OCI-LY7 (cell line): ENCODE results near the gene FOXC2. TPM values are rescaled to one million over a fixed set of nuclear protein-coding genes. Genes with fewer than 3 reads are reported as not detected.

Experiments
- BruUV-seq: library from RNA; stranded (reverse); fragments of 400-500 nt; replicated peaks from 2 replicates; lab custom pipeline; 2021; lab: Mats Ljungman, UMichigan
- CTCF ChIA-PET: fragments of 300-600 bp; sonication (Branson Sonifier 250); formaldehyde crosslinking; loops from one replicate; lab custom pipeline; 2022; ENCODE audit warnings: antibody characterized with exemption; ENCODE audit not compliant: unreplicated experiment; lab: Charles Lee
- POLR2A ChIA-PET: fragments of 300-600 bp; sonication (Branson Sonifier 250); formaldehyde crosslinking; loops from one replicate; lab custom pipeline; 2022; ENCODE audit warnings: antibody characterized with exemption; lab: Charles Lee
- DNase-seq: peaks from one replicate; pipeline ENCODE4 v3.0.0-alpha.2; 2015; ENCODE audit warnings: low spot score
- H2AFZ ChIP-seq: fragments of 200-600 bp; sonication (generic), shearing (Covaris generic); 2 replicates; pipeline ENCODE4 v1.6.1; 2014; ENCODE audit warnings: mild to moderate bottlenecking, antibody characterized with exemption, low read length, moderate library complexity
- H3K27ac ChIP-seq: fragments of 200-600 bp; sonication (generic); 2 replicates; pipeline ENCODE4 v1.5.1; 2014; ENCODE audit warnings: mixed run types, low read depth, mild to moderate bottlenecking, moderate library complexity, low read length, inconsistent platforms; ENCODE audit not compliant: poor library complexity, severe bottlenecking
- H3K36me3 ChIP-seq: fragments of 200-600 bp; sonication (generic); 2 replicates; pipeline ENCODE4 v1.6.1; 2014; ENCODE audit warnings: mild to moderate bottlenecking, antibody characterized with exemption, low read length, moderate library complexity, mixed read lengths; ENCODE audit not compliant: insufficient read depth
- H3K4me1 ChIP-seq: fragments of 200-600 bp; sonication (generic); 2 replicates; pipeline ENCODE4 v1.5.1; 2014; ENCODE audit warnings: mild to moderate bottlenecking, low read length; ENCODE audit not compliant: insufficient read depth, poor library complexity, severe bottlenecking
- H3K4me2 ChIP-seq: fragments of 200-600 bp; sonication (generic); 2 replicates; pipeline ENCODE4 v1.6.1; 2014; ENCODE audit warnings: mild to moderate bottlenecking, low read length
- H3K4me3 ChIP-seq: fragments of 200-600 bp; sonication (generic); 2 replicates; pipeline ENCODE4 v1.5.1; 2014; ENCODE audit warnings: mild to moderate bottlenecking, low read depth, low read length; ENCODE audit not compliant: poor library complexity, severe bottlenecking
- H3K79me2 ChIP-seq: fragments of 200-600 bp; sonication (generic); 2 replicates; pipeline ENCODE4 v1.6.1; 2016; ENCODE audit warnings: low read depth, mild to moderate bottlenecking, low read length, moderate library complexity, mixed read lengths; ENCODE audit not compliant: insufficient read depth
- H3K9me2 ChIP-seq: fragments of 200-600 bp; sonication (generic); 2 replicates; pipeline ENCODE4 v1.6.1; 2016; ENCODE audit warnings: mild to moderate bottlenecking, low read length, mixed read lengths; ENCODE audit not compliant: insufficient read depth
- H3K9me3 ChIP-seq: fragments of 200-600 bp; sonication (generic); 2 replicates; pipeline ENCODE4 v1.6.1; 2014; ENCODE audit warnings: mild to moderate bottlenecking, mixed run types, low read length, mixed read lengths
- H4K20me1 ChIP-seq: fragments of 200-600 bp; sonication (generic); 2 replicates; pipeline ENCODE4 v1.6.1; 2014; ENCODE audit warnings: mild to moderate bottlenecking, antibody characterized with exemption, low read length, moderate library complexity, mixed read lengths; ENCODE audit not compliant: insufficient read depth
- EZH2phosphoT487 ChIP-seq: fragments of 200-600 bp; sonication (generic); IDR thresholded peaks from 2 replicates; pipeline ENCODE4 v1.6.1; 2018; ENCODE audit warnings: low read depth, borderline replicate concordance, mild to moderate bottlenecking, mixed run types, antibody characterized with exemption, low read length, moderate library complexity, mixed read lengths
- intact Hi-C: fragments of 100-400 bp; cut with micrococcal nuclease; formaldehyde crosslinking; loops from one replicate; pipeline ENCODE4 v1.10.0; 2022; ENCODE audit not compliant: unreplicated experiment
- total RNA-seq, 2 experiments: library from RNA; depleted of rRNA in 1 of 2; stranded (reverse); fragments of >200 nt in 1 of 2; shearing (Covaris generic) in 1 of 2; gene quantifications; 2 replicates each; pipeline ENCODE4 v1.2.3, GENCODE V29; 2014 to 2022
- TF ChIP-seq, protein P1 (sequence below): fragments of 200-600 bp; sonication (generic); conservative IDR thresholded peaks from 2 replicates; pipeline ENCODE4 v1.5.1; 2014; ENCODE audit warnings: mild to moderate bottlenecking, antibody characterized with exemption, low read length, moderate library complexity, mixed read lengths

The FOXC2 gene
- total RNA-seq, 2 experiments from 2014 or later: not detected

GRCh38 chr16:86520317-86521210, 46.1 kb upstream of the FOXC2 start:
- intact Hi-C loops: loop anchor here (1.0 to 10.0 kb wide), 3 partner anchors 180 to 696 kb away; no protein-coding TSS in a partner anchor
- H3K27ac ChIP-seq: no peak overlapping the region
- ChIA-PET POLR2A (no interaction called here), CTCF (no interaction called here)
- no peak overlapping the region for H2AFZ ChIP-seq
- DNase-seq: no peak
- H3K79me2 ChIP-seq: no peaks in the 10 kb centered on the region
- no peak for TF ChIP-seq EZH2phosphoT487
- TF ChIP-seq, protein P1, sequence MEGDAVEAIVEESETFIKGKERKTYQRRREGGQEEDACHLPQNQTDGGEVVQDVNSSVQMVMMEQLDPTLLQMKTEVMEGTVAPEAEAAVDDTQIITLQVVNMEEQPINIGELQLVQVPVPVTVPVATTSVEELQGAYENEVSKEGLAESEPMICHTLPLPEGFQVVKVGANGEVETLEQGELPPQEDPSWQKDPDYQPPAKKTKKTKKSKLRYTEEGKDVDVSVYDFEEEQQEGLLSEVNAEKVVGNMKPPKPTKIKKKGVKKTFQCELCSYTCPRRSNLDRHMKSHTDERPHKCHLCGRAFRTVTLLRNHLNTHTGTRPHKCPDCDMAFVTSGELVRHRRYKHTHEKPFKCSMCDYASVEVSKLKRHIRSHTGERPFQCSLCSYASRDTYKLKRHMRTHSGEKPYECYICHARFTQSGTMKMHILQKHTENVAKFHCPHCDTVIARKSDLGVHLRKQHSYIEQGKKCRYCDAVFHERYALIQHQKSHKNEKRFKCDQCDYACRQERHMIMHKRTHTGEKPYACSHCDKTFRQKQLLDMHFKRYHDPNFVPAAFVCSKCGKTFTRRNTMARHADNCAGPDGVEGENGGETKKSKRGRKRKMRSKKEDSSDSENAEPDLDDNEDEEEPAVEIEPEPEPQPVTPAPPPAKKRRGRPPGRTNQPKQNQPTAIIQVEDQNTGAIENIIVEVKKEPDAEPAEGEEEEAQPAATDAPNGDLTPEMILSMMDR: peak; percentile 44
- BruUV-seq: no TSS peak
- H3K4me1 ChIP-seq: no peaks in the 10 kb centered on the region
- H3K4me2 ChIP-seq: no peak overlapping the region
- no peaks in the 10 kb centered on the region for H3K9me2 ChIP-seq
- H3K9me3 ChIP-seq: no peaks in the 10 kb centered on the region
- no peaks in the 10 kb centered on the region for H4K20me1 ChIP-seq
- no peaks in the 10 kb centered on the region for H3K36me3 ChIP-seq
- H3K4me3 ChIP-seq: no peak overlapping the region

- Histone ChIP-seq H3K4me3 (no peak overlapping the region), H3K4me2 (no peak overlapping the region), H3K9me3 (no peaks in the 10 kb centered on the region), H3K79me2 (no peaks in the 10 kb centered on the region), H4K20me1 (no peaks in the 10 kb centered on the region), H2AFZ (no peak overlapping the region), H3K27ac (no peak overlapping the region), H3K9me2 (no peaks in the 10 kb centered on the region), H3K4me1 (no peaks in the 10 kb centered on the region), H3K36me3 (no peaks in the 10 kb centered on the region)
- TF ChIP-seq, protein P1: no peak
- CTCF ChIA-PET: no interaction called here
- intact Hi-C loops: loop anchor here (5.0 to 10.0 kb wide), 2 partner anchors 449 to 697 kb away; no protein-coding TSS in a partner anchor
- DNase-seq: no peak
- BruUV-seq: no TSS peak
- POLR2A ChIA-PET: no interaction called here
Observed at GRCh38 chr16:86521236-86522197, 45.1 kb upstream of the FOXC2 start.
